Right renal cortex interstitium (tissue), 3 donors: ENCODE measurements around the gene GGA2. TPM values are rescaled to one million over a fixed set of nuclear protein-coding genes. Genes with fewer than 3 reads are reported as not detected.

Experiments
- DNase-seq, 3 donors: peaks; one replicate each; pipeline ENCODE4 v3.0.0-alpha.2; 2013; ENCODE audit warnings: low read depth in 3 of 3, low spot score in 2 of 3
- polyA plus RNA-seq, 3 donors: library from polyadenylated mRNA; unstranded; fragments of 120-200 nt; gene quantifications; one replicate each; pipeline ENCODE4 v1.2.1, GENCODE V29; 2013; ENCODE audit not compliant: insufficient read length in 3 of 3

The GGA2 gene
- polyA plus RNA-seq, 3 donors = 135 to 150 (median 138) TPM

DNA sequence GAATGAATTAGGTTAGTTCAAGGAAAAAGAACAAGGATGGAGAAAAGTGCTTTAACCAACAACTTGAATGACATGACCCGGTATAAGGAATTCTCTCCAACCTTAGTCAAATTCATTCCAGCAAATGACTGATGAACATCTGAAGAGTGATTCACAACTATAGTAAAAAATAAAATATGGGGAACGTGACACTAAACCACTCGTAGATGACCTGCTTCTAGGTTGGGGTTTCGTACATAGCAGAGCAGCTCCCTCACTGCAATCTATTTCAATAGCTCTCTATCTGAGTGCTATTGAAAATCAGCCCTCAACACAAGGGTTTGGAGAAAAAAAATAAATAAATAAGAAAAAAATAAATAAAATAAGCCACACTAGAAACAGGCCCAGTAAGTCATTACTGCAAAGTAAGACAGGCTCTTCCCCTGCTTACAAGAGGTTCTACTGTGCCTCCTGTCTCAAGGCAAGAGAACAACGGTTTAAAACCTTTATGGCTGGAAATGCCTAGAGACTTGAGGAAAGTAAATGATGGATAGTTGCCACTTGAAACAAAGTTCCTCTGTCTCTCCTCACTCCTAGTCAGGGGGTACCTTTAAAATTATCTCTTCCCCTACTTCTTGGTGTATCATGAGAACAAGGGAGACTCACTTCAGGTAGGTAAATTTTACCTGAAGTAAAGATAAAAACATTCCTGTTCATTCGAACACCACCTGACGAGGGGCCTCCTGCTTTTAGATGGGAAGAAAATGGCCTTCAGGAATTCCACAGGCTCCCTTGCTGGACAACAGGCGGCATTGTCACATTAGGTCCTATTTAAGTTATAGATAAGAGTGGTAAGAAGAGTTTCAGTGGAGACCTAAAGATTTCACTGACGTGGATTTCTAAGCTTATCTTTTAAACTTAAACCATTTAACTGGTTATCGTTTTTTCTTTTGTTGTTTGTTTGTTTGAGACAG lies 77.8 kb downstream of the GGA2 start:
- no peak for DNase-seq

DNA sequence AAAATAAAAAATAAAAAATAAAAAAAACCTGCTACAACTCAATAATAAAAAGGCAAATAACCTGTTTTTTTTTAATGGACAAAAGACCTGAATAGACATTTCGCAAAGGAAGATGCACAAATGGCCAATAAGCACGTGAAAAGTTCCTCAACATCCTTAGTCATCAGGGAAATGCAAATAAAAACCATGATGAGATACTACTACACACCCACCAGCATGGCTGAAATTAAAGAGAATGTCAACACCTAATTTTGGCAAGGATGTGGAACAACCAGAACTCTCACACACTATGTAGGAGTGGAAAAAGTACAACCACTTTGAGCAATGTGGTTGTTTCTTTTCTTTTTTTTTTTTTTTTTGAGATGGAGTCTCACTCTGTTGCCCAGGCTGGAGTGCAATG lies 81.9 kb downstream of the GGA2 start:
- no peak for DNase-seq

DNA sequence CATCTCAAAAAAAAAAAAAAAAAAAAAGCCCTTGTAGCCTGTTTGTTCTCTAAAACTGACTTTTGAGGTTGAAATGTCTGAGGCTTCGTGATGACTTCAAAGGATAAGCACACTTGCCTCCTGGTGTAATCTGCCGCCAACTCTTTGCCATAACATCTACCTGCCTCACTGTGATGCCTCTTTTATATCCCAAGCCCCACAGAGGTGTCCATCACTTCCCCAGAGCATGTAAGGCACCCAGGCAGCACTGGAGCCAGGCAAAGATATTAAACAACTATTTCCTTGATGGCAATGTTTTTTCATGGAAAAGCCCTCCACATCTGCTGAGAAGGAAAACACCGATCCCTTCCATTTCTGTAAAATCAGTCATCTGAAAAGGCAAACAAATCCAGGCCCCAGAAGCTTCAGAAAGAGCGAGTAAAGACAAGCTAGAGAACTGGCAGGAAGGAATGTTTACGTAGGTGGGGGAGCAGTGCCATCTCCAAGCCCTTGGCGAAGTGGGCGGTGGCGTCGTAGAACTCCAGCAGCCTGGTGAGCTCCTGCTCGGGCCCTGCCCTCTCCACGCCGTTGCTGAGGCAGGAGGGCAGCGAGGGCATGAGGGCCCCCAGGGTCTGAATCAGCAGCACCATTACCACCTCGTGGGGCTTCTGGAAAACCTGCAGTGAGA lies 85.9 kb downstream of the GGA2 start:
- DNase-seq = peak in 1 of 3 donors; percentile 35

DNA sequence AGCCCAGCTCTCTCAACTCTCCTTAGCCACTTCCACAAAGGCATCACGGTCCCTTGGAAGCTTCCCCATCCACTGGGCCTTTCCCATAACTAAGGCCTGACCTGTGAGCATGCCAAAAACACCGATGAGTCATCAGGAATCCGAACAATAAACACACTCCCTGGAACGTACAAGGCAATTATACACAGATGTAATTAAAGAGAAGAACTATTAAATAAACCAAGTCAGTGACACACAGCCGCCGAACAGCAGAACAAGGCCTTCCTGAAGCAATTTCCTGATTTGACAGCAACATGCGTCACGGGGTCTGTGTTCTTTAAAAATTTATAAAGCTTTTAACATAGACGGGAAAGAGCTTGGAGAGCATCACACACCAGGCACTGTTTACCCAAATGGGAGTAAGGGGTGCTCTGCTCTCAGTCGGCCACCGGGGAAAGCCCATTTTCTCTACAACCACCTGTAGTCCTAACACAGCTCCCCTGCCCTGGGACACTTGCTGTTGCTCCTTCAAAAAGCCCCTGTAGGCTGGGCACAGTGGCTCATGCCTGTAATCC lies 86.7 kb downstream of the GGA2 start:
- DNase-seq = no peak

DNA sequence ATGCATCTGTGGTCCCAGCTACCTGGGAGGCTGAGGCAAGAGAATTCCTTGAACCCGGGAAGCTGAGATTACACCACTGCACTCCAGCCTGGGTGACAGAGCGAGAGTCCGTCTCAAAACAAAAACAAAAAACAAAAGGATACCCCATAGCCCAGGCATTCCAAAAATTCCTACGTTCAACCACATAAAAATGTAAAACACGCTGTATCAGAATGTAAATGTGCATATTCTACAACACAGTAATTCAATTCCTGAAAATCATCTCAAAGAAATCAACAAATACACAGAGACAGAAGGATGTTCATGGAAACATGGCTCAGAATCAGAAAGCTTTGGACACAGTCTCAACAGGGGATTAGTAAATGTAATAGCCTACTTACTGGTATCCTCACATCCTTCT lies 90.3 kb downstream of the GGA2 start:
- no peak for DNase-seq

DNA sequence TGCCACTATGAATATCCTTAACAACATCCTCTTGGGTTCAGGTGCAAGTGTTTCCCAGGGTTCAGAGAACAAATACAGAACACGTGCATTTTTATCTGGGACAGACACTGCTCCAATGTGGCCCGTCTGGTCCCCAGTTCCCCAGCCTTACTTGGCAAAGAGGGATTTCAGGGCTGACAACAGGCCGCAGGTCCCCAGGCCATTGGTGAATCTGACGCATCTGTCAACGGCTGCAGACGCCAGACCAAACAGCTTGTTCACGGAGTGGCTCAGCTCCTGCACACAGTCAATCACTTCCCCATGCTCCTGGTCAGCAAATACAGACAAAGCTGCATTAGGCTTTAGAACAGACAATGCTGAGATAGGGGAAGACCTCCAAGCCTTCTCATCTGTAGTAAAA lies 93.5 kb downstream of the GGA2 start:
- no peak for DNase-seq

DNA sequence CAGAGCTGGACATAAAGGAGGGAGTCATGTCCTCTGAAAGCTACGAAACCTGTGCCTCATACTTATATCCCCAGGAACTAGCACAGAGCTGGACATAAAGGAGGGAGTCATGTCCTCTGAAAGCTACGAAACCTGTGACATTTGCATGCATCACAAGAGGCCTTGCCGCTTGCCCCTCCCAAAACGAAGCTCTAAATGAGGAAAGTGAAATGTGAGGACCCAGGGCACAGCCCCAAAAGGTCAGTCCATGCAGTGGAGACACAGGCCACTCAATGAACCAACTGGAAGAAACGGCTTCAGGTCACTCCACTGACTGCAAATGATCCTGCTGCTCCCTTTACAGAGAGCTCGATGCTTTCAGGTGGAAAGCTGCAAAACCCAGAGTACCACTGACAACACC lies 95.6 kb downstream of the GGA2 start:
- DNase-seq = no peak

Other genes with a start within 250 kb of the GGA2 start
- gene SCNN1B, start 208.2 kb downstream of the GGA2 start, polyA plus RNA-seq = 10 to 100 TPM; 11.5 to 20.4 (median 13.4) TPM
- 10 to 100 TPM; 21.7 to 25.2 (median 22.8) TPM for gene COG7, start 57.3 kb downstream of the GGA2 start, polyA plus RNA-seq
- 10 to 100 TPM; 27.2 to 31.8 (median 29.7) TPM for gene EARS2, start 46.9 kb upstream of the GGA2 start, polyA plus RNA-seq
- 10 to 100 TPM; 68.4 to 70.0 (median 69.8) TPM for gene UBFD1, start 47.2 kb upstream of the GGA2 start, polyA plus RNA-seq
- gene NDUFAB1, start 85.8 kb upstream of the GGA2 start, polyA plus RNA-seq = 100 to 1,000 TPM; 101 to 107 (median 103) TPM
- gene PALB2, start 130.8 kb upstream of the GGA2 start, polyA plus RNA-seq = 10 to 100 TPM; 20.6 to 25.9 (median 23.1) TPM
- gene DCTN5, start 131.0 kb upstream of the GGA2 start, polyA plus RNA-seq = 10 to 100 TPM; 64.6 to 77.3 (median 71.1) TPM
- gene PLK1, start 168.4 kb upstream of the GGA2 start, polyA plus RNA-seq = 10 to 100 TPM; 24.2 to 27.1 (median 25.1) TPM
- gene ERN2, start 202.7 kb upstream of the GGA2 start, polyA plus RNA-seq = under 1 TPM; 0.11 to 0.39 (median 0.27) TPM
- 1 to 10 TPM in 2 of 3 donors, under 1 TPM in 1; 0.93 to 1.7 (median 1.0) TPM for gene CHP2, start 244.5 kb upstream of the GGA2 start, polyA plus RNA-seq